GM18907 (cell line): ENCODE measurements around the gene DLEC1.
"Not testable (repeated sequence)": the region's sequence is repeated elsewhere in the genome, so short reads cannot be mapped to it uniquely, and the experiment has no call there.

Experiments
- ATAC-seq: cut with Tn5 transposase; IDR thresholded peaks from one replicate; pipeline ENCODE4 v1.9.1; 2021; ENCODE audit warnings: mild to moderate bottlenecking, moderate library complexity; ENCODE audit not compliant: unreplicated experiment

The DLEC1 gene

DNA sequence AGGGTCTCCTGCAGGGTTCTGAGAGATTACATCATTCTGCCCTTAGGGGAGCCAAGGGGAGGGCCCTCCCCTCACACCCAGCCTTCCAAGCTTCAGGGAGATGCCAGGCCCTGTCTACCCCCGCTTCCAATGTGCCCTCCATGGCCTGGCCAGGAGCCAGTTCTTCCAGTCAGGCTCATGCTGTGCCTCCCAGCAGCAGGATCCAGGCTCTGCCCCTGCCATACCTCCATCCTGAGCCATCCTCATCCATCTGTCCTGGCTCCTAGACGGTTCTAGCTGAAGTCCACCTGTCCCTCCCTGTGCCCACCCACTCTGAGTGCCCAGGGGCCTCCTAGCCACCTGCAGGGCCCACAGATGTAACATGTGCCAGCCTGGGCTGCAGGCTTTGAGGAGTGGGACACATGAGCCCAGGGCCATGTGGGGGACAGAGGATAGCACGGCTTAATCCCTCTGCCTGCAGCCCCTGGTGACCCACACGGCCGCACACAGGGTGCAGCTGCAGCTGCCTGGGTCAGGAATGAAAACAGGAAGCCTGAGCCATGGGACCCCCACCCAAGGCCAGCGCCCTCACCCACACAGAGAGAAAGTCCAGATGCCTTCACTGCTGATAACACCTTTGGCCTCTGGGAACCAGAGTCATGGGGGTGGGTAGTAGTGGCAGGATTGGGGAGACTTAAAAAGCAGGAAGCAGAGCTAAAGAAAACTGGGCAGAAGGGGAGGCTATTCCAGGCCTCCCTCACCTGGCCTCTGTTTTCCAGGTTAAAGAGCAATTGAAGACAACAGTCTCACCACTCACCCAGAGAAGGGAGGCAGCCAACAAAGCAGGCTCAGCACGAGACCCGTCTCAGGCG lies 21.3 kb upstream of the DLEC1 start:
- no peak for ATAC-seq

DNA sequence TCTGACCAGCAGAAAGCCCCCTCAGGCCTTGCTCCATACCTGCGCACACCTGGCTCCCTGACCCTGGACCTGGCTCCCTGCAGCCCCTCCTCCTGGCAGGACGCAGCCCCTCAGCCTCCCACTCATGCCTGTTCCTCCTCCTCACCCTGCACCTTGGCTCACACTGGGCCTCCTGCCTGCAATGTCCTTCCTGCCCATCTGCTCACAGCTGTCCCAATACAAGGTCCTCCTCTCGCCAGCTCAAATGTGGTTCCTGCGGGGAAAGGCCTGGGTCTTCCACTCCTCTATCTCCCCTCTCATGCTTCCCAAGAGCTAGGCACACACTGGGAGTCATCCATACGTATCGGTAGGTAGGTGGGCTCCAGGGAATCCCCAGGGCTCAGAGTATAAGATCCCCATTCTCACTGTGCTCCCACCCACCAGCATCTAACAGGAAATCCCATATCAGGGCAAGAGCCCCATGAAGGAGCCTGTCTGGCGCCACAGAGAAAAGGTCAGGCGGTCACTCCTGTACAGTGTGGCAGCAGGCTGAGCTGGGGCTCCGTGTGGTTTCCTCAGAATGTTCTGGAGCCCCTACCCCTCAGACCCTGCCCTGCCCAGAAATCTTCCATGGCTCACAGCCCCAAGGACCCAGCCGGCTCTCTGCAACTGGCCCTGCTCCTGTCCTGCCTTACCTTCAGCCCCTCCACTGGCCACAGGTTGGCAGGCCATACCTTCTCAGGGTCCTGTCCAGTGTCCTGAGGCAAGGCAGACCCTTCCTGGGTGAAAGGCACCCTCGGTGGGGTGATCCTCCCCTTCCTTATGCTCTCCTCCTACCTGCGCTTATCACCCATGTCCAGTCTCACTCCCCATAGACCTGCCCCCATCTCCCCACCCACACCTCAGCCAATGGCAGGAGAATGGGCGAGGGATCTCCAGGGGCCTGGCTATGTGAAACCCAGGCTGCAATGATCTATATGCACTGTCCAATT lies 20.4 kb upstream of the DLEC1 start:
- no peak for ATAC-seq

DNA sequence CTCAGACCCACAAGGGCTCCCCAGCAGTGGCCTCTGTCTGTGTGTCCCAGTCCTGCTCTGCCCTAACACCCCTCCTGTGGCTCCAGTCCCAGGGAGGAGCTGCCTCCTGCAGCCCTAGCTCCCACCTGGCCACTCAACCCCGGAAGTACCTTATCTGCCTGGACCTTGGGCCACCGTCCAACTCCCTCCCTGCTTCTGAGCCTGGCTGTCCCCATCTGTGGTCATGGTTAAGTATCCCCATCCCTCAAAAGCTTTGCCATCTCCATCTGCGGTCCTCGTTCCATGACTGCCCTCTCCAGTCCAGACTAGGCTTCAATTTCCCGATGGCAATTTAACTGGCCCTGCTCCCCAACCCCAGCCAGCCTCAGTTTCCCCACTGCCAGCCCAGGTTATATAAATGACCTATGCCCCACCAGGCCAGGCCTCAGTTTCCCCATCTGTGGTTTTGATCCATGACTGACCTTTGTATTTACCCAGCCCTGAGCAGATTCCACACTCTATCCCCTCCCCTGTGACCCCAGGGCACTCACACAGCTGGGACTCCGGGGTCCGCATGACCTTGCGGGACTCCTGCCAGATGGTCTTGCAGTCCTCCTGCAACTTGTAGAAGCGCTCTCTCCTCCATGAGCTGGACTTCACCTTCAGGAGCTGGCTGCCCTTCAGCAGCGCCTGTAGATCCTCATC lies 19.2 kb upstream of the DLEC1 start:
- no peak for ATAC-seq

DNA sequence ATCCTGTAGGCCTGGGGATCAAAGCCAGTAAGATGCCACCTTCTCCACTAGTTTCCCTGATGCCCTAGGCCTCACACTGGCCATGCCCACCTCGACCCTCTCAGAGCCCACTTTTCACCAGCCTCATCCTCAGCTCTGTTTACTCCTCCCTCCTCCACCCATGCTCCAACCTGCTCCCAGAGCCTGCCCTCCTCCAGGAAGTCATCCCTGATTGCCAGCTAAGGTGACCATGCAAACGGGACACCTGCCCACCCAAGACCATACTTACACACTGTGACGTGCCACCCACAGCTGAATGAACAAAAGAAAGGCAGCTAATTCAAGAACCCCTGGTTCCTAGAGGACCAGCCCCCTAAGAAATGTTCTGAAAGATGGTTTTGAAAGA lies 18.7 kb upstream of the DLEC1 start:
- no peak for ATAC-seq

DNA sequence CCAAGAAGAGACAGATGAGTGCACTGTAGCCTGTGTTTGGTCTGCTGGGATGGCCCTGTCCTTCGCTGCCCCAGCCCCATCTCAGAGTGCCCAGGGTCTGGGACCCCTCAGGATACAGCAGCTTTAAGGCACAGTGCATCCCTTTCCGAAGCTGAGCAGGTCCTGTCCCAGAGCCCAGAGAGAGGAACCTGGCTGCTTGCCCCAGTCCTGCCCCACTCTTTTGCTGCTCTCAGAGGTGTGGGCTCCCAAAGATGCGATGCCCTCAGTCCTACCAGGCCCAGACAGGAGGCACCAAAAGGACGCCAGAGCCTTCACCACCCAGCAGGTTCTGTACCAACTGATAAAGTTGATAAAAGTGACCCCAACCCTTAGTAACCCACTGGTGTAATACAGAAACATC lies 17.8 kb upstream of the DLEC1 start:
- ATAC-seq, result no peak

DNA sequence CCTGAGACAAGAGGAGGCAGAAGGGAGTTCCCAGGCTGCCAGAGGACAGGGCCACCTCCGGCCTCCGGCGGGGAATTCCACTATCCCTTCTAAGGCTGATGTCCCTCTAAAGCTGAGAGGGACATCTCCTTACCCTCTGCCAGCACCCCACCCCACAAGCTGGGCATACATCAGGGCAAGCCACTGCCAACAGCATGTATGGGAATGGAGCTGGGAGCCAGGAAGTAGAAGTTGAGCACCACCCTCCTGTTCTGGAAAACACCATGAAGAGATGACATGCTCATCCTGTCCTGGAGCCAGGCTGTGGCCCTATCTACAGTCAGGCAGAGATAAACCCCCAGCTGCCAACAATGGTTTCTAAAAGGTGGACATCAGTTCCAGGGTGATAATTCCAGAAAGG lies 16.7 kb upstream of the DLEC1 start:
- no peak for ATAC-seq

DNA sequence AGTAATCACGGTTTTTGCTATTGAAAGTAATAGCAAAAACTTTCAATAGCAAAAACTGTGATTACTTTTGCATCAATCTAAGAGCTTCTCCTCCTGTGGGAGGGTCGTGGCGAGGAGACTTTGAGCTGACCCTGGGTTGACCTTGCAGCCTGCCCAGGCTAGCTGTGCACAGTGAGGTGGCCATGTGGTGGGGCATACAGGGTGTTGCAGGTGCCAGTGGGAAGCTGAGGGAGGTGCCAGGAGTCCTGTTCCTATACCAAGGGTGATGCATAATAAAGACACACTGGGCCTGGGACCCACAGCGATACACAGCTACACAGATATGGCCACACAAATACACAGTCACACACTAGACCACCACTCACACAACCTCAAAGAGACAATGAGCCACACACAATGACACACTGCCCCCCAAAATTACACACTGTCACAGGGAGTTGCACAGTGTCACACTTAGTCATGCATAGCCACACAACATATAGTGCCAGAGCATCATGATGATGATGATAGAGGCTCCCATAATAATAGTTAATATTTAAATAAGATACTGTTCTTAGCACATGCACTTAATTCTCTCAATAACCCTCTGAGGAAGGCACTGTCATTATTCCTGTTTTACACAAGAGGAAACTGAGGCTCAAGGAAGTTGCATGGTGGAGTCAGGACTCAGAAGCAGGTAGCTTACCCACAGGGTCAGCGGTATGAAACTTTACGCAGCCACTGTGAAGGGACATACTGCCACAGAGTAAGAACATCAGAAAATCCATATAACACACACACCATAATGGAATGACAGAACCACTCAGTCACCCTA lies 15.9 kb upstream of the DLEC1 start:
- ATAC-seq, result no peak

DNA sequence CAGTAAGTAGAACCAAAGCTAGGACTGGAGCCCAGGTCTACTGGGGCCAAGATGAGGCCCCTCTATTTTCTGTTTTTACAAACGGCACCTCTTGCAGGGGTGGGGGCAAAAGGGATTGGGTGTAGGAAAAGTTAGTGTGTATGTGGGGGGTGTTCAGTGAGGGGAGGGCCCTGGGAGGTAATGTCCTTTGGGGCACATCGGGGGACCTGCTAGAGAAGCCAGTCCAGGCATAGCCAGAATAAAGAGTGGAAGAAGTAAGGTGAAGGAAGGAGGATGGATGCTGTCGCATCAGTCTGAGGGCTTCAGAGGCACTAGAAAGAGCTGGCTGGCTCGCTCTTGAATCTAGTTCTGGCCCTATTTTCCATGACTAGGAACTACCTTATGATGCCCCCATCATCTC lies 12.2 kb upstream of the DLEC1 start:
- no peak for ATAC-seq

DNA sequence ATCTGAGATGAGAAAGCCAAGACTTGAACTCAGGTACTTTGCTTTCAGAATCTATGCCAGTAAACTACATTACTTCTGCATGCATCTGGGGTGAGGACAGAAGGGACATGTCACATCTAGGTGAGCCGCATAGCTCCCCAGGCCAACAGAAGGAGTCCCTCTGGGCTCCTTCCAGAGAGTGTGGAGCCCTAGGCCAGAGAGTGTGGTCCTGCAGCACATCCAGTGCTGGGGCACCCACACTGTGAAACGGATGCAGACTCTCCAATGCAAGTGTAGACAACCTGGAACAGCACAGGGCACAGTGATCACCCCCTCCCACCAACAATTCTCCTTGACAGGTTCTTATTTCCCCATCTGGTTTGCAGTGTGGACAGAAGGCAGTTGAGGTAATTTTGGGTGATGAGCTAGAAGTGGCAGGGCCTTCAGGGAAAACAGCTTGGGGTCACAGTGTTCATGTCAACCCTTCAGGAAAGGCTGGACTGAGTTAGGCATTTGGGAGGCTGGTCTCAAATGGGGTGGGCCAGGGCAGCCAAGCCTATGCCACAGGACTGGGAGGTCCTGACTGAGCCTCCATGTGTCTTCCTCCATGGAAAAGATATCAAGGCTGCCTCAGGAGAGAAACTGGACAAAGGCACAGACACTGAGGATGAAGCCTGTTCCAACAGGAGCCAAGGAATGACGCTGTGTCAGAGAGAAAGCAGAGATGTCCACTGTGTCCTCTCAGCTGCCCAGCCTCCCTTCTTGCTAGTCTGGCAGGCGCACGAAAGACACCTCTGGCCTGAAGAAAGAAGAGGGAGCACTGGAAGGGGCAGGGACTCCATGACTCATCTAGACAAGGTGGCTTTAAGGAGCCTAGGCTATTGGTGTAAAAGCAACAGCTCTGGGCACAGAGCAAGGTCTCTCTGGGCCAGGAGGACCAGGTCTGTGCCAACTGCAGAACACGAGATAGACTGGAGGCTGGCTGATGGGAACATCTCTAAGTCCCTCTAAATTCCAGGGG lies 11.2 kb upstream of the DLEC1 start:
- no peak for ATAC-seq

DNA sequence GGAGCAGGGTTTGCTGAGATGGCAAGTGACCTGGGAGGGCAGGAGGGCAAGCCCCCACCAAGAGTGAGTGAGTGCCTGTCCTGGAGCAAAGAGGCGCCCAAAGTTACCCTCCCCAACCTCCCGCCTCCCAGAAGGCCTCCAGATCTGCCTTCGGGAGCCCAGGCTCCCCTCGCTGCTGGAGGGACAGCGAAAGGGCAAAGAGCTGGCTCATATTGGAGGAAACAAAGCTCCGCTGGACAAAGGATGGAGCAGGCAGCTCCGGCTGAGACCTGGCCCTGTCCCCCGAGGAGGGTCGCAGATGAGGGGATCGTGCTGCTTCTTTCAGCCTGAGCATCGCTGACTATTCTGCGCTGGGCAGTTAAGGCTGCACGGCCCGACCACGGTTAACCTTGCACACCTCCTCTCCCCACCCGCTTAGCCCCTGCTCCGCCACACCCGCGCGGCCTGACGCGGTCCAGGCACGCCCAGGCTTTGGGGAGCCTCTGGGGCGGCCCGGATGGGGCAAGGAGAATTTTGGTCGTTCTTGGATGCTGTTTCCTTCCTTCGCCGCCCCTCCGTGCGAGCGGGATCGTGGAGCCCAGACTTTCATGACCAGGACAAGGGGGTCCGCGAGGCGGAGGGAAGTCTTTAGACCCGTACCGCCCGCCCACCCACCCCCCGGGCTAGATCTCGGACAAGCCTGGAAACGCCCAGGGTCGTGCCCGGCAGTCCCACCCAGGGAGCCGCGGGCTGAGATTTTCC lies 10.2 kb upstream of the DLEC1 start:
- no peak for ATAC-seq

DNA sequence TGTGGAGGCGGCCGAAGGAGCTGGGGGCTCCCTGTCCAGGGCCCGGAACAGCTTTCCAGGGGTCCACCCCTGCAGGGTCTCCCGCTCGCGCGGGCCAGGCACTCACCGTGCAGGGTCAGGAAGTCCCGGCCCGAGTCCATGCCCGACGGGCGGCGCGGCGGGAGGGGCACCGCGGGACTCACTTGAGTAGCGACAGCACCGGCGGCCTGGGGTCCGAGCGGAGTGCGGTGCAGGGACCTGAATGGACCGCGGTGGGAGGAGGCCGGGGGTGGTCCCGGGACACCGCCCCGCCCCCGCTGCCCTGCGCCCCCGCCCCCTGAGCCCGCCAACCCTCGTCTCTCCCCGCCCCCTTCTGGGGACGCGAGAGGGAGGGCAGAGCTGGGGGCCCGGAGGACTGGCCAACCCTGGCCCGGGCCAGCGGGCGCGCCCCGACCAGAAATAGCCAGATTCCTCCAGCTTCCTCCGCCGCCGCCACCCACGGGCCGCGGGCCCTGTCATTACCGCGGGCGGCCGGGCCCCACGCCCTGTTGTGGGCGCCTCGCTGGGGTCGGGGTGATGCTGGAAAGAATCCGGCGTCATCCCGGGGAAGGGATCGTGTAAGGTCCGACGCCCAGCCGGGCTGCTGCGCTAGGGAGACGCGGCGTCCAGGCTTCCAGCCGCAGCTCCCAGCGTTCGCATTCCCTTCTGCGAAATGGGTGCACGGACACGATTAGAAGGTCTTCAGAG lies 9.4 kb upstream of the DLEC1 start, which contains the start of gene PLCD1:
TSS of gene PLCD1 (minus strand) at position 243 of the 726 bp plus-strand sequence. CDS start at position 140, 103 bp downstream.
- ATAC-seq, result no peak

DNA sequence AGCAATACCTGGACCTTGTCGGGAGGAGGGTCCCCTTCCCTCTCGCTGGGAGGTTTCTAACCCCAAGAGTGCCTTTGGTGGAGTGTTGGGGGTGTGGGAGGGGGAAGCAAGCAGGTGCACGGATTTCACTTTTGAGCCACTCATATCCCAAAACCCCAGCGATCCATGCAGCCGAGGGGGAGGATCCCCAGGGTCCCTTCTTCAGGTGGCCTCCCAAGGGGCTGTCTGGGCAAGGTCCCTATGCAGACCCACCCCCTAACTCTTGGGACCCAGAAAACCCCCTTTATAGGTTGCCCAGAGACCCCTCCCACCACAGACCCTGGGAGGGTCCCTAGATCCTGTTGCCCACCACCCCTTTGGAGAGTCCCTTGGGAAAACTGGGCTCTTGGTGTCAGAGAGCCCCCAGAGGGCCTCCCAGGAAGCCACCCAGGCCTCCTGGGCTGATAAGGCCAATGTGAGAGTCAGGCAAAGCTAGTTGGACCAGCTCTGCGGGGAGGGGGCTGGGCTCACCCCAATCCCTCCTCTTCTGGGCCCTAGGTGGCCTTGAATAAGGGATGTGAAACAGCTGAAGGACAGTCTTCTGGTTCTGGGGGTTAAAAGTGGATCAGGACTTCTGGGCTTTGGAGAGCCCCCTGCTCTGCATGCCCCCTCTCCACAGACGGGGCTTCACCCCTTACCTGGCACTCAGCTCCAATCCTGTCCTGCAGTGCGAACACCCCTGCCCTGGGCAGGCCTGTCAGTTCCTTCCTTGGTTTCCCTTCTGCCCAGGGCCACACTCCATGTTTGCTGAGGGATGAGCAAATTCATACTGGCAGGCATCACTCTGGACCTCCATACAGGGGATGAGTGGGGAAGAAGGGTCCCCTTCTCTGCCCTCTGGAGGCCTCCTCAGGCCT lies 8.6 kb upstream of the DLEC1 start:
- ATAC-seq, result no peak

DNA sequence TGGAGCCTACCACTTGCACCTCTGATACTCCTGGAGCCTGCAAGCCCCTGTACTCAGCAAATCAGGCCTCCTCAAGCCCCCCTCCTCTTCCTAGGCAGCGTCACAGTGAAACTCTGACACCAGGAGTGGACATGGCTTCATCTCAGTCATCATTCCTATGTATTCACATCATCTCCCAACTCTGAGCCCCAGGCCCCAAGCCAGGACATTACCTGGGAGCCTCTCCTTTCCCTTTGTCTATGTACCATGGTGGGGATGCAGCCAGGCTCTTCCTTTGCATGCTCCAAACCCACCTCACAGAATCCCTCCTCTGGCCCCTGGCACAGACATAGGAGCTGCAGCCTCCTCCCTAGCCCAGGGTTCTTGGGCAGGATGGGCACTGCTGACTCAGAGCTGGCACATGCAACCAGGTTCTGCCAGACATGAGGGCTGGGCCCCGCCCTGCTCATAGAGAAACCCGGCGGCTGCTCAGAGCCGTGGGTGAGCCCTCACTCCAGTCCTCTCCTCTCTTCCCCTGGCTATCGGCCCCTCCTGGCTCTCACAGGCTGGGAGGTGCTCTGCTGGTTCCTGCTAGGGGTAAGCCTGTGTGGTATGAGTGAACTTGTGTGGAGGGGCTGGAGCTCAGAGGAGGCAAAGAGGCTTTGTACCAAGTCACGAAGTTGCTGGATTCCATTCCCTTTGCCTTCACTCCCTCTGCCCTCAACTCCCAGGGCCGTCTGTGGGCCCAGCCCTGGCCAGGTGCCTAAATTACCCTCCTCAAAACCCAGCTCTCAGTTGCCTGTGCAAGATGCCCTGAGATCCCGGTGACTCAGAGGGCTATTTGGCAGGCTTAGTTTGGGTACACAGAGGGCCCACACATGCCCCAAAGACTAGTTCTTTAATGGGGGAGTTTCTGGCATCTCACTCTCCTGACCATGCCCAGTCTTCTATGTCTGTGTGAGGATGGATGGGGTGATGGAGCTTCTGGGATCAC lies 7.7 kb upstream of the DLEC1 start:
- ATAC-seq, result no peak

DNA sequence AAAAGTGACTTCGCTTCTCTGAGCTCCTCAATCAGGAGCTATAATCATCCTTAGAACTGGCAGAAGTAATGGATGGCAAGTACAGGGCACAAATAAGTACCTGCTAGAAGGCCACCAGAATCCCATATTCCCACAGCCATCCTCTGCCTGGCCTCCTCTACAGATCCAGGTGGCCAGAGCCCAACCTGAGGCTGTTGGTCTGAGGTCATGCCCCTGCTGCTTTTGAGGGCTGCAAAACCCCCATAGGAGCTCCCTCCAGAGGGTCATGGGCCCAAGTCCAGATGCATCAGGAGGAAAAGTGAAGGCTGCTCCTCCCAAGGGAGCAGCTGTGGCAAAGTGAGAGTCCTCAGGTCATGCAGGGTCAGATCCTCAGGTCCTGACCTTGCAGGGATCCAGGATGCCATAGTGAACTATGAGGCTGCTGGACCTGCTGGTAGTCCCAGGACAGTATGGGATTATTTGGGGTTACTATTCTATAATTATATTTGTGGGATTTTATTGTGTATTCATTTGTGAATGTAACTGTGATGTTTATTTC lies 6.6 kb upstream of the DLEC1 start:
- no peak for ATAC-seq

DNA sequence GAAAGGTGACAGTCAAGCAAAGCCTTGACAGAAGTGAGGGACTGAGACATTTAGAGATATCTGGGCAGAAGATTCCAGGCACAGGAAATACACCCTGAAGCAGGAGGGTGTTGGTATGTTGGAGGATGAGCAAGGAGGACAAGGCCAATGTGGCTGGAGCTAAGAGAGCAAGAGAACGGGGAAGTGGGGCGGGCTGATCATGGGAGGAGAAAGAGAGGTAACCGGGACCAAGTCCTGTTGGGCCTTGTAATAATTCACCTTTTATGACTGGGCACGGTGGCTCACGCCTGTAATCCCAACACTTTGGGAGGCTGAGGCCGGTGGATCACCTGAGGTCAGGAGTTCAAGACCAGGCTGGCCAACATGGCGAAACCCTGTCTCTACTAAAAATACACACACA lies 5.4 kb upstream of the DLEC1 start:
- ATAC-seq, result not testable (repeated sequence)
